ENCODE measurements around the gene ZNG1B.
"Not testable (repeated sequence)": the region's sequence is repeated elsewhere in the genome, so short reads cannot be mapped to it uniquely, and the experiment has no call there.

Gene ZNG1B

DNA sequence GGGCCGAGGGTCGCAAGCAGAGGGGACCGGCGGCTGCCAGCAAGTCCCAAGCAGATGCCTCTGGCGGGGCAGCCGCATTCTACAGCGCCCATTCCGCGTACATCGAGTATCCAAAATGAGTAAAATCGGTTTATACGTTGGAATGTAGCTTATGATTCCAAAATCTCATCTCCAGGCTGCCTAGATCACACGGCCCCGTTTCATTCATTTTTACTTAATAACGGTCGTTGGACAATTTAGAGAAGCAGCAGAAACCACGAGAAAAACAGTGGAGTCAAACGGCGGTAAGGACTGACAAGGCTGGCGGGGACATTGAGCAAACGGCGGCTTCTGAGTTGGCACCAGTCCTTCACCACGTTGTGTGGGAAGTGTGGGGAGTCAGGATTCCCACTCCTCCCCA is 66.6 kb downstream of the ZNG1B start:
- not testable (repeated sequence) for DNase-seq

DNA sequence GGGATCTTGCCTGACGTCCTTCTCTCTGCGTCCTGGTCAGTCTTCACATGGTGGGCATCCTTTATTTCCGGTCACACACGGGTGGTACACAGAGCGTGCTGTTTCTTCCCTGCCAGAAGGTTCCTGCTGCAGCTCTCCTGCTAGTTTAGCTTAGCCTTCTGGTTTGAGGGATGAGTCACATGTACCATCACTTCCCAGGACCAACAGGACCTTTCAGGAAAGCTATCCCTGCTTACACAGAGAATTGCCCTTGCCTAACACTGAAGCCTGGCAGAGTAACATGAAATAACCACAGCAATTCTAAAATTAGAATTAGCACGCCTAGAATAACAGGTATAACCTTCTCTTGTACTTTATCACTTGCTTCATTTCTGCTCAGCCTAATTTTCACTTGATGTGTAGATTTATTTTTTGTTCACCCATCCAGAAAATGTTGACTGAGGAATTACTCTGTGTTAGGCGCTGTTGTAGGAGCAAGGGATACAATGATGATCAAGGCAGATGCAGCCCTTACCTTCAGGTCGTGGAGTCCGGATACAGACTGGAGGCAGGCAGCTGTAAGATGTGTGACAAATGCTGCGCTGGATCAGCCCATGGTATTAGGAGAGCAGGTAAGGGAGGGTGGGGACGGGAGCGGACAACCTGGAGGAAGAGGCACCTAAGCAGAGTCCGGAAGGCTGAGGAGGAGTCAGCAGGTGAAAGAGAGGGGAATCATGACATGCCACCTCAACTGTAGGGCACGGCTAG is 70.1 kb downstream of the ZNG1B start:
- not testable (repeated sequence) for DNase-seq

DNA sequence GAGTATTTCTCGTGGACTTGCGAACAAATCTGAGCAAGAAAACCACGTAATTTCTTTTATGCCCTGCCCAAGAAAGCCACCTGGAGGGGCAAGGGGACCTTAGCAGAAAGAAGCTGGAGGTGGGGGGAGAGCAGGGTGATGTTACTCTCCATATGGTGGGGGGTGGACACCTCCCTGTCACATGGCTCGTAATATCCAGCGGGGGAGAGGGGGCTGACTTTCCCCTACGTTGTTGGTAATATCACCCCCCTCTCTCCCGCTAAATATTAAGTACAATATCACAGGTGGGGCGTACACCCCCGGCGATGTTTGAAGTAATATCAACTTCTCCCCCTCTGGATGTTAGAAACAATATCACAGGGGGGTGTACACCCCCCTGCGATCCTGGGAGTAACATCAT is 70.7 kb downstream of the ZNG1B start:
- not testable (repeated sequence) for DNase-seq

DNA sequence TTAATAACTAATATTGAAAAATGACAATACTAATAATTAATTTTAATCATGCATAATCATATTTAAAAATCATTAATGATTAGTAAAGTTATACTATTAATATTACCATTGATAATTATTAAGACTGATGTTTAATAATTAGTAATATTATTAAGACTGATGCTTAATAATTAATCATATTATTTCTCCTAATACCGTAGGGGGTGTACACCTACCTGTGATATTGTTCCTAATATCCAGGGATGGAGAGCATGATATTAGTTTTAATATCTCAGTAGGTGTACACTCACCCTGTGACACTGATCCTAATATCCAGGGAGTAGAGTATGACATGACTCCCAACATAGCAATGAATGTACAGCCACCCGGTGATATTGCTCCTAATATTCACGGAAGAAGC is 73.4 kb downstream of the ZNG1B start:
- not testable (repeated sequence) for DNase-seq

DNA sequence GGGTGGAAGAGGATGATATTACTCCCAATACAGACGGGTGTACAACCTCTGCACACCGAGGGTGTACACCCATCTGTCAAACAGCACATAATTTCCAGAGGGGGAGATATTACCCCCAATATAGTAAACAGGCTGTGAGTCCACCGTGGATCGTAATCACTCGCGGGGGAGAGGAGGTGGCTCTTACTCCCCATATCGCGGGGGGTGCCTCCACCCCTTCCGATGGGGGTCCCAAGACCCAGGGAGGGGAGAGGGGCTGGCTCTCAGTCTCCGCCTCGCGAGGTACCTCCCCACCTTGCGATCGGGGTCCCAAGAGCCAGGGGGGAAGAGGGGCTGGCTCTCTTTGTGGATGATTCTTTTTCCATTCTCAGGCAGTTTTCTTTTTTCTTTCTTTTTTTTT is 74.4 kb downstream of the ZNG1B start:
- DNase-seq: not testable (repeated sequence)

DNA sequence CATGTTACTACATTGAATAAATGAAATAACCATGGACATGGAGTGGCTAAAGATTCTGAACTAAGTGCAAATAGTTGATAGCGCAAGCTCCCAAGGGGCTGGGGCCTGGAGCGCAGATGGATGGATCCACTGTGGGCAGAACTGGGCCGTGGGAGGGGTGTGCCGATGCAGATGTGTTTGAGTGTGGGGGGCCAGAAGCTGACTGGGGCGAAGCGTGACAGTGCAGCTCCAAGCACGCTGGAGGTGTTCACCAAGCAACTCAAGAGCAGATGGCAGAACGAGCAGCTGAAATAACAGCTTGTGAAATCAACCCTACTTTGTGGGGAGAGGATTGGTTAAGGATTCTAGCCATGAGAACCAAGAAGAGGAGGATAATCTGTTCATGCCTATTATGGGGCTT is 78.0 kb downstream of the ZNG1B start:
- not testable (repeated sequence) for DNase-seq

DNA sequence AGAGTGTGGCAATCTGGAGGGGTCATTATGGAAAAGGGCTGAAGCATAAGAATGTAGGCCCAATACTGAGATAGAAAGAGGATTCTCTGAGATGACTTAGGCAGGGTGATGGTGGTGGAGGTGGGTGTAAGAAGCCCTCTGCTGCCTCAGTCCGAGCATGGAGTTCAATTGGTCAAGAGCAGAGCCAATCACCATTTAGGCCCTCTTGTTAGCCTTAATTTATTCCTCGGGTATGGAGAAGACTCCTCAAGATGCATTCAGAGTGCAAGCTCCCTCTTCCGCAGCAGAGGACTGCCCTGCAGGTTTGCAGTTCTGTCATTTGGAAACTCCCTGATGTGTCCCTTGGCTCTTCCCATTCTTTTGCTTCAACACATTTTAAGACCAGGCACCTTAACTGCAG is 78.5 kb downstream of the ZNG1B start:
- not testable (repeated sequence) for DNase-seq

DNA sequence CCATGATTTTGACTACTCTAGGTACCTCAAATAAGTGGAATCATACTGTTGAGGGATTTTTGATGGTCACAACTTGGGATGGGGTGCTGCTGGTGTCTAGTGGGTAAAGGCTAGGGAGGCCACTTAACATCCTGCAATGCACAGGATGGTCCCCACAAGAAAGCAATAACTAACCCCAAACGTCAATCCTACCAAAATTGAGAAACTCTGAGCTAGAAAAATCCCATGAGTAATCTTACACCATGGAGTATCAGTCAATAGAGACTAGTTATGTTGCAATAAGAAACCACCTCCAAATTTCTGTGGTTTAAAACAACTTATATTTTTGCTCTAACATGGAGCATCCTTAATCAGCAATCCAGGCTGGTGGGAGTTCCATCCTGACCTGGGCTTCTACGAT is 79.5 kb downstream of the ZNG1B start:
- not testable (repeated sequence) for DNase-seq

DNA sequence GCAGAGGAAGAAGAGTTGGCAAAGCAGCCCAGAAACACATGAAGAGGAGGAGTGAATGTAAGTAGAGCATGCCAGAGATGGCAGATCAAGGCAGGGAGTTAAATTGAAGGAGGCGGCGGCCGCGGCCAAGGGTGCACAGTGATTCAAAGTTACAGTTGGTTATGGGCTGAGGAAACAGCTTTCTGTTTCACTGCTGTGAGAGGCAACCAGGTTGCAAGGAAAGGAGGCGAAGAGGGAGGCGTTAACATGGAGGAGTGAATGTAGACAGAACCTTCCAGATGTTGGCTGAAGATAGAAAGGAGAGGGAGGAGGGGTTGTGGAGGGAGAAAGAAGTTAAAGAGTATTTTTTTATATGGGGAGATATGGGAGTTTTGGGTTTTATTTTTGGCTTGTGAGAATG is 83.3 kb downstream of the ZNG1B start:
- DNase-seq: not testable (repeated sequence)

DNA sequence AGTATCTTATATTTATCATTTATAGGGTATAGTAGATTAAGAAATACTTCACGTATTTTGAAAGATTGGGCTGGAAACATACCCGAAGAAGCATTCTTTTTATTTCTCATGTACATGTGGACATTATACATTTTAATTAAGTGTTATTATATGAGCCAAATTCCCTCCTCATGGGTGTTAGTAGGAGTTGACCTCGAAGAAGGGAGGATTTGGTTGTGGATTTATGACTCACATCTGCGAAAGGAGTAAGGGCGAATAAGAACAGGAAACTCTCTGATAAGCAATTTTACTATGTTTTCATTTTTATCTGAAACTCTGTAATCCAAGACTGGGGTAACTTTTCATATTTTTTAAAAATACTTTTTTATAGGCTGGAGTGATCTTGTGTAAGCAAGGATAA is 84.0 kb downstream of the ZNG1B start:
- not testable (repeated sequence) for DNase-seq

DNA sequence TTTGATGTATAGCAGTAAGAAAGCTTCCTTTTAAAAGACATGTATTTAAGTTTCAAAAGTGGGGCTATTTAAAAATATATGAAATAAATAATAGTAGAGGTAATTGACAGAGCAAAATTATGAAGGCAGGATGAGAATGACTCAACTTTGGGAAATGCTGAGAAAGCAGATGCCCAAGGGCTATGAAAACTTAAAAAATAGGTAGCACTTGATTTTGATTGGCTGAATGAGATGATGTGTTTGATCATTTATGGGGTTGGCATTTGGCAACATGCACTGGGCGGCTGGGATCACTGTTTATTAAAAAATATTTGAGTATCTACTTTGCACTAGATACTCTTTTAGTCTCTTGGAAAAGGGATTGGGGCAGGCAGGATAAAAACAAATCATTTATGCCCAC is 87.5 kb downstream of the ZNG1B start:
- not testable (repeated sequence) for DNase-seq

DNA sequence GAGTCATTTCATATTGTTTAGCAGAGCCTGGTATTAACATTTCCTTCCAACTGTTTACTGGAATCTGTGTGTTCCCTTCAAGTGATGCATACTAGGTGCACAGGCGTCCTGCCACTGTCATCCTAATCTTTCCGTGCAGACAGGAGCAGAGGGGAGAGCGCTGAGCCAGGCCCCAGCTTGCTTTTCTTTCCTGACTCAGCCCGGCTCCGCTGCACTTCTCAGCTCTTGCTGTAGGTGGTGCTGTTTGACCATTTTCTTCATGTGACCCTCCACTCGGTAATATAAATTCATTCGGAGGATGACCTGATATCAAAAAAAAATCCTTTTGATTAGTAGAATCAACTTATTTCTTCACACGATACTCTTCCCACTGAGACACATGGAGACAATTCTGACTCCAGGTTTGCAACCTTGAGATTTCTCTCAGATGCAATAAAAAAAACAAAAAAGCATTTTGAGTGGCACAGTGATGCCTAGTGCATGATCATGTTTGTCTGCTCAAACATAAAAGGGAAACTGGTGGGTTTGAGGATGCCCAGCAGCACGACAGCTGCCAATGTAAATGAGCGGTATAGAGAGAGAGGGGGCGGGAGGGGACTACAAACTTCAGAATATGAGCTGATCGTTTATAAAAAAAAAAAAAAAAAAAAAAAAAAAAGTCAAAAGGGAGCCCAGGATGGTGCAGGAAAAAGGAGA is 90.0 kb downstream of the ZNG1B start:
- not testable (repeated sequence) for DNase-seq

DNA sequence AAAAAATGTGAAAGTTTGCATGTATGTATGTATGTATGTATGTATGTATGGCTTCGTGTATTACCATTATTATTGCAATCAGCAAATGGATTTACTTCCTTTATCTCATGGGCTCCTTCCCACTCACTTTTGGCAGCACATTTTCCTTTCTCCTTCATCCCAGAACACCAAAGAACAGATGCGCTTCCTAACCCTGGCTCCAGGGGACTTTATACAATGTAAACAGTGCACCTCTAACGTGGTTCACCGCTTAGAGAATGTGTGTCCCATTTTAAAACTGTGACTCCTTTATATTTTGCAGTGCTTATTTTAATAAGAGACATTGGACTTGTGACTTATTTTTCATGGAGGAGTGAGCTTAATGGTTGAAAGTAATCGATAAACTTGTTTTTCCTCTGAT is 90.6 kb downstream of the ZNG1B start:
- DNase-seq: not testable (repeated sequence)

DNA sequence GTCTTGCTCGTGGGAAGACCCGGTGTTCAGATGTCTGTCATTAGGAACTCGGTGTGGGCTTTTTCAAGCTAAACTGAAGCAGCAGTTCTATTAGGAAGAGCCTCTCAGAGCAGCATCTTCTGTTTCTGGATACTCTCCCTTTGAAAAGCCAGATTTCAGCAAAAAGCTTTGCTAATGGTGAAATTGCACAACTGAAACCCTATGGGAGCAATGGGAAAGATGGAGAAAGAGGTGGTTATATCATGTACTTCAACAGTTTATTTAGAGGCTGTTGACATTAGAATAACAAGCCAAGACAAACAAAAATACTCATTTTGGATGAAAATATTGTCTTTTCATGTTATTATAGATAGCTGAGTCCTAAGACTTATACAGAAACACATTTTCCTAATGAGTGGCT is 91.4 kb downstream of the ZNG1B start:
- not testable (repeated sequence) for DNase-seq

DNA sequence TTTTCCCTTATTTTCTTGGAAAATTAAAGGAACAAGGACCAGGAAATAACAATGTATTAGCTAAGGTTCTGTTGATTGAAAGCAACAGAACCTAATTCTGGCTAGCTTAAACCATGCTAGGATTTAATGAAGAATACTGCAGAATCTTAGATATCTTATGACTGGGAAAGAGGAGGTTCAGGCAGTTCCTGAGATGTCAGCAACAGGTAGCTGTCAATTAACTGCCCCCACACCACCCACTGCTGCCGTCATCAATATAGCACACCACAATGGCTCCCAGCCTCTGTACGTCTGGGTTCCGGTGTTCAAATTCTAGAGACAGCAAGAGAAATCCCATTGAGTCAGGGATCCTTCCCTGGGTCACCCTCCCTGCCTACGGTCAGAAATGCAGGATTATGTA is 95.5 kb downstream of the ZNG1B start:
- DNase-seq: not testable (repeated sequence)

DNA sequence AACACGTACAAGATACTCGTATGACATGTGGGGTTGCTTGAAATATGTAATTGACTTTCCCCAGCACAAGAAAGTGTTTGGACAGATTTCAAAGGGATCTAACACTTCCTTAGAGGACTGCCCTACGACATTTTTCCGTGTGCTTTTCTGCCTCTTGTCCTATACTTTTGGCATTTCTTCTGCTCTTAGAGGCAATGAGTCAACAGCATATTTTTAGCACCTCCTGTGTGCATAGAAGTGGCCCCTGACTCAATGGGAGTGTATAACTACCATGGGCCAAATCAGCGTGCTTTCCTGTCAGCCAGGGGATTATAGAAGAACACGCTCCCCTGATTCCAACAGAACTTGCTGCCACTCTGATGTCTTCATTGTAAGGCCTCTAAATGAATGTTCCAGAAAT is 99.1 kb downstream of the ZNG1B start:
- not testable (repeated sequence) for DNase-seq

DNA sequence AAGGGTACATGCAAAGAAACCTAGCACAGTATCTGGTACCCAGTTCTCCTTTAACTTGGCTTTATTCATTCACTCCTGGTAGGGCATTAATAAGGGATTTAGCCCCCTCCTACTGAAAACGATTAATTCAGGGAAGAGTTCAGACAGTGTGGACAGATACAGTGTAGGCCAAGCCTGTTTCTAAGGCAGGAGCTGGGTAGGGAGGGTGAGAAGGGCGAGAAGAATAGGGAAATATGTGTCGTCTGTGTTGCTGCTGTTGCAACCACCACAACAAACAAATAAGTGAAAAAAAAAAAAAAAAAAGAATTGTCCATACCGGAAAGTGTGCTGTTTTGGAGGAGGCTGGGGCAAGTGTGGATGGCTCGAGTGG is 103.3 kb downstream of the ZNG1B start:
- DNase-seq: not testable (repeated sequence)

DNA sequence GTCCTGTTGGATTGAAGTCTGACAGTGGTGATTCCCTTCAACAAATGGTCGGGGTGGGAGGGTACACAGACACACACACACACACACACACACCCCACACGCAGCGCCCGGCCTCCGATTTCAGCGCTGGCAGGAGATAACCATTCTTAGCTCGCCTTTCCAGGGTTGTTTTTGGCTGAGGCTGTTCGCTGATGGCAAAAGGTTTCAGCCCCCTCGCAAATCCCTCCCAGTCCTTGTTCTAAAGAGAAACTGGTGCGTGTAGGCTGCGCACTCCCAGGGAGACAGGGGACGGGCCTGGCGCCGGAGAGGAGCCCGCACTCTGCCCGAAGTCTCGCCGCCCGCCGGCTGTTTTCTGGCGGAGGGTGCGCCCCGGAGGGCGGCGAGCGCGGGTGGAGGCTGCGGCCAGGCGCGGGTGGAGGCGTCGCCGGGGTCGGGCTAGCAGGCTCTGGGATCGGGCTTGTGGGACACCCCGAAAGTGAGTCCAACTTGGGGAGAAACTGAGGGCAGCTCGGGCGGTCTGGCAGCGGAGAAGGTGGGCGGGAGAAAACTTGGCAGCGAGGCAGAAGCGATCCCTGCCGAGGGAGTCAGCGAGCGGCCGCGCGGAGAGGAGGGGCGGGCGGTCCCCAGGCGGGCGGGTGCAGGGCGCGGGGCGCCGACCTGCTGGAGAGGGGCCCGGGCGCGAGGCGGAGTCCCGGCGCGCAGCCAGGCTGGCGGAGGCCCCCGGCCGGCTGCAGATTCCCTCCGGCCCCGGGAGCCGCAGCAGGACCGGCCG is 103.9 kb downstream of the ZNG1B start:
- DNase-seq: not testable (repeated sequence)

DNA sequence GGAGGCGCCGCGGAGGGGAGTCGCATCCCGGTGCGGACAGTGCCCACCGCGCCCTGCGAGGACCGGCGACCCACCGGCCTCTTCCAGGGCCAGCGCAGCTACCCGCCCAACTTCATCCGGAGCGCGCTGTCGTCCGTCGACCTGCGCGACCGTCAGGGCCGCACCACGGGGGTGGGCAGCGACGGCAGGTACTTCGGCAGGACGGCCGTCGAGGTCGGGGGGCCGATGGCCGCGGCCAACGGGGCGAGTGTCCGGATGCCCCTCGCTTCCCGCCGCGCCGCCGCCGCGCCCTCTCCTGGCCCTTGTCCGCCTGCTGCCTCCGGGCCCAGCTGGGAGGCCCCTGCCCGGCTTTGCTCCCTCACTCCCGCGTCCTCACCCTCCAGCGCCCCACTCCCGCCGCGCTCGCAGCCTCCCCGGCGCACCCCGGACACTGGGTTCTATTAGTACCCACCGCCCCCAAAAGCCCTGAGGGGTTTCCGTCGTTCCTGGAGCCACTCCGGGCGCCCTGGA is 104.5 kb downstream of the ZNG1B start:
- DNase-seq: not testable (repeated sequence)

DNA sequence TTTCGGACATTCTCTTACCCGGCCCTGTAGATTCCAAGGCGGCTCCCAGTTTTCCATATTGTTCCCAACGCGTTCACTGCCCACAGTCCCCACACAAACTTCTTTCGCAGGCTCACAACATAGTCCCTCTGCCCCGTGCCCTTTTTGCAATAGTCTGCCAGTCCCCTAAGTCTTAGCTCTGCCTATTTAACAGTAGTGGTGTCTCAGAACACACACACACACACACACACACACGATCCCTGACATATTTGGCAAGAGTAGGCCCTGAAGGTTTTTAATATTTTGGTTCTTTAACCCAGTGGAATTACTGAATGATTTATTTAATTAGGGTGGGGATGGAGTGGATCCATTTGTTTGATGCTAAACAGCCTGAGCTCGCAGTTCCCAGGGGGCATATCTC is 105.0 kb downstream of the ZNG1B start:
- DNase-seq: not testable (repeated sequence)

Data from NCI-H524 treated with DMSO at 0.1 percent for 48 hours (cell line).